ENCODE measurements around the gene SMG9.
A peak's percentile ranks its signal among the peaks of the same experiment; 100 is the strongest.
"Not testable (repeated sequence)": the region's sequence is repeated elsewhere in the genome, so short reads cannot be mapped to it uniquely, and the experiment has no call there.

The SMG9 gene

GRCh38 chr19:43768273-43769050 lies 13.7 kb upstream of the SMG9 start:
- Histone ChIP-seq H3K9me3 (ENCODE audit: control insufficient read depth in 2 of 2, low read length in 2 of 2) (no peaks in the 10 kb centered on the region), H3K27me3 (ENCODE audit: control insufficient read depth in 1 of 2, insufficient read depth in 2 of 2, low read length in 2 of 2) (peaks cover under 1 to 4% of the 10 kb centered on the region in 2 donors), H3K4me3 (ENCODE audit: low read length in 2 of 2) (no peak overlapping the region), H3K36me3 (ENCODE audit: control insufficient read depth in 2 of 2, insufficient read depth in 2 of 2, low read length in 2 of 2) (no peaks in the 10 kb centered on the region), H3K9ac (ENCODE audit: low read length in 2 of 2) (no peak overlapping the region), H3K27ac (ENCODE audit: low read length) (no peak overlapping the region), H3K4me1 (ENCODE audit: control insufficient read depth, insufficient read depth, low read length) (no peaks in the 10 kb centered on the region)

- Histone ChIP-seq H3K4me1 (ENCODE audit: control insufficient read depth, insufficient read depth, low read length) (no peaks in the 10 kb centered on the region), H3K27ac (ENCODE audit: low read length) (no peak overlapping the region), H3K4me3 (ENCODE audit: low read length in 2 of 2) (no peak overlapping the region), H3K27me3 (ENCODE audit: control insufficient read depth in 1 of 2, insufficient read depth in 2 of 2, low read length in 2 of 2) (peaks cover 0 to 4% of the 10 kb centered on the region in 2 donors), H3K9me3 (ENCODE audit: control insufficient read depth in 2 of 2, low read length in 2 of 2) (no peaks in the 10 kb centered on the region), H3K9ac (ENCODE audit: low read length in 2 of 2) (no peak overlapping the region), H3K36me3 (ENCODE audit: control insufficient read depth in 2 of 2, insufficient read depth in 2 of 2, low read length in 2 of 2) (no peaks in the 10 kb centered on the region)
These were observed 13.1 kb upstream of the SMG9 start for GRCh38 chr19:43767818-43768217.

DNA sequence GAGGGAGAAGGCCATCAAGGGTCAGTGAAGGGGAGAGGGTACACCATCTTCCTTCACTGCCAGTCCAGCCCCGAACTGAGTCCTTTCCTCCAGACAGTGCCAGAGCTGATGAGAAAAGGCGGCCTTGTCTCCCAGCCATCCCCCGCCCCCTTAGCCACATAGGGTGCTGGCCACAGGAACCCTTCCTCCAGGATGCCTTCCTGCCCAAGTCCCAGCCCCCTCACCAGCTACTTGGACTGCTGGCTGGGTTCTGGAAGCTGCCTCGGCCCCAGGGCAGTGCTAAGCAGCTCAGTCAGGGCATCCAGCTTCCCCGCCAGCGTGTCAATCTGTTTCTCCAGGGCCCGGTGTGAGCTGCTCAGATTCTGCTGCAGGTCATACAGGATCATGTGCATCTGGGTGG lies 12.6 kb upstream of the SMG9 start:
- H3K36me3 ChIP-seq (ENCODE audit: control insufficient read depth in 2 of 2, insufficient read depth in 2 of 2, low read length in 2 of 2): no peaks in the 10 kb centered on the region
- H3K4me3 ChIP-seq (ENCODE audit: low read length in 2 of 2): no peak overlapping the region
- no peak overlapping the region for H3K27ac ChIP-seq (ENCODE audit: low read length)
- H3K27me3 ChIP-seq (ENCODE audit: control insufficient read depth in 1 of 2, insufficient read depth in 2 of 2, low read length in 2 of 2): peaks cover 0 to 2% of the 10 kb centered on the region in 2 donors
- H3K4me1 ChIP-seq (ENCODE audit: control insufficient read depth, insufficient read depth, low read length): no peaks in the 10 kb centered on the region
- no peak overlapping the region for H3K9ac ChIP-seq (ENCODE audit: low read length in 2 of 2)
- no peaks in the 10 kb centered on the region for H3K9me3 ChIP-seq (ENCODE audit: control insufficient read depth in 2 of 2, low read length in 2 of 2)

GRCh38 chr19:43766755-43767043 lies 11.9 kb upstream of the SMG9 start:
- no peak overlapping the region for H3K9ac ChIP-seq (ENCODE audit: low read length in 2 of 2)
- no peak overlapping the region for H3K4me3 ChIP-seq (ENCODE audit: low read length in 2 of 2)
- no peaks in the 10 kb centered on the region for H3K36me3 ChIP-seq (ENCODE audit: control insufficient read depth in 2 of 2, insufficient read depth in 2 of 2, low read length in 2 of 2)
- H3K9me3 ChIP-seq (ENCODE audit: control insufficient read depth in 2 of 2, low read length in 2 of 2): no peaks in the 10 kb centered on the region
- no peaks in the 10 kb centered on the region for H3K4me1 ChIP-seq (ENCODE audit: control insufficient read depth, insufficient read depth, low read length)
- peaks cover 0 to 2% of the 10 kb centered on the region in 2 donors for H3K27me3 ChIP-seq (ENCODE audit: control insufficient read depth in 1 of 2, insufficient read depth in 2 of 2, low read length in 2 of 2)
- H3K27ac ChIP-seq (ENCODE audit: low read length): no peak overlapping the region

GRCh38 chr19:43765109-43765876 lies 10.5 kb upstream of the SMG9 start:
- H3K27me3 ChIP-seq (ENCODE audit: control insufficient read depth in 1 of 2, insufficient read depth in 2 of 2, low read length in 2 of 2): peaks cover 0 to 2% of the 10 kb centered on the region in 2 donors
- H3K27ac ChIP-seq (ENCODE audit: low read length): no peak overlapping the region
- no peak overlapping the region for H3K4me3 ChIP-seq (ENCODE audit: low read length in 2 of 2)
- no peak overlapping the region for H3K9ac ChIP-seq (ENCODE audit: low read length in 2 of 2)
- H3K4me1 ChIP-seq (ENCODE audit: control insufficient read depth, insufficient read depth, low read length): no peaks in the 10 kb centered on the region
- H3K9me3 ChIP-seq (ENCODE audit: control insufficient read depth in 2 of 2, low read length in 2 of 2): no peaks in the 10 kb centered on the region
- H3K36me3 ChIP-seq (ENCODE audit: control insufficient read depth in 2 of 2, insufficient read depth in 2 of 2, low read length in 2 of 2): no peaks in the 10 kb centered on the region

DNA sequence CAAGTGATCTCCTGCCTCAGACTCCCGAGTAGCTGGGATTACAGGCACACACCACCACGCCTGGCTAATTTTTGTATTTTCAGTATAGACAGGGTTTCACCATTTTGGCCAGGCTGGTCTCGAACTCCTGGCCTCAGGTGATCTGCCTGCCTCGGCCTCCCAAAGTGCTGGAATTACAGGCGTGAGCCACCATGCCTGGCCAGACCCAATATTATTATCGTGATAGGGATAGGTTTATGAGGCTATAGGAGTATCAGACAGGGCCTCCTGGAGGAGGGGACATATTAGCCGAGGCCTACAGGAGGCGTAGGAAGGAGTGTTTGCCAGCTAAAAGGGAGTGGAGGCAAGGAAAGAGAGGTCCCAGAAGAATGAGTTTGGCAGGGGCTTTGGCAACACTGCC lies 9.9 kb upstream of the SMG9 start:
- not testable (repeated sequence) for H3K4me3 ChIP-seq (ENCODE audit: low read length in 2 of 2); H3K36me3 ChIP-seq (ENCODE audit: control insufficient read depth in 2 of 2, insufficient read depth in 2 of 2, low read length in 2 of 2); H3K27ac ChIP-seq (ENCODE audit: low read length); H3K4me1 ChIP-seq (ENCODE audit: control insufficient read depth, insufficient read depth, low read length); H3K27me3 ChIP-seq (ENCODE audit: control insufficient read depth in 1 of 2, insufficient read depth in 2 of 2, low read length in 2 of 2); H3K9ac ChIP-seq (ENCODE audit: low read length in 2 of 2); H3K9me3 ChIP-seq (ENCODE audit: control insufficient read depth in 2 of 2, low read length in 2 of 2)

DNA sequence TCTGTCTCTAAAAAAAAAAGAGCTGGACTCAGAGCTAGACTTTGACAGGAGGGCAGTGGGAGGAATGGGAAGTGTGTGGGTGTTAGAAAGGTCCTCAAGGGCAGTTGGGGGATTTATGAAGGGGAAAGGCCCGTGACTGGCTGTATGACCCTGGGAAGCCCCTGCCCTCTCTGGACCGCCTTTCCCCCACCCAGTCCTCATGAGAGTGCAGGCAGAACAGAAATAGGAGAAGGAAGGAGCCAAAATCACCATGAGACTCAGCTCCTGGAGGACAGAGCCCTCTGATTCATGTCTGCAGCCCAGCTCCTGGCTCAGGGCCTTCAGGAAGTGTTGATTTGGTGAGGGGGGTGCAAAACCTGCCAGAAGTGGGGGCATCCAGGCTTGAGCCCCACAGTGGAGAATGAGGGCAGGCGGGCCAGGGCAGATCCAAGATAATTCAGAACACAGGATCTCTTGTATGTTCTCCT lies 8.7 kb upstream of the SMG9 start:
- Histone ChIP-seq H3K27ac (ENCODE audit: low read length) (no peak overlapping the region), H3K4me1 (ENCODE audit: control insufficient read depth, insufficient read depth, low read length) (no peaks in the 10 kb centered on the region), H3K36me3 (ENCODE audit: control insufficient read depth in 2 of 2, insufficient read depth in 2 of 2, low read length in 2 of 2) (no peaks in the 10 kb centered on the region), H3K9ac (ENCODE audit: low read length in 2 of 2) (no peak overlapping the region), H3K9me3 (ENCODE audit: control insufficient read depth in 2 of 2, low read length in 2 of 2) (no peaks in the 10 kb centered on the region), H3K4me3 (ENCODE audit: low read length in 2 of 2) (no peak overlapping the region), H3K27me3 (ENCODE audit: control insufficient read depth in 1 of 2, insufficient read depth in 2 of 2, low read length in 2 of 2) (no peaks in the 10 kb centered on the region)

GRCh38 chr19:43762814-43763213 lies 8.1 kb upstream of the SMG9 start:
- Histone ChIP-seq H3K9ac (ENCODE audit: low read length in 2 of 2) (no peak overlapping the region), H3K4me1 (ENCODE audit: control insufficient read depth, insufficient read depth, low read length) (no peaks in the 10 kb centered on the region), H3K36me3 (ENCODE audit: control insufficient read depth in 2 of 2, insufficient read depth in 2 of 2, low read length in 2 of 2) (no peaks in the 10 kb centered on the region), H3K4me3 (ENCODE audit: low read length in 2 of 2) (no peak overlapping the region), H3K27me3 (ENCODE audit: control insufficient read depth in 1 of 2, insufficient read depth in 2 of 2, low read length in 2 of 2) (no peaks in the 10 kb centered on the region), H3K9me3 (ENCODE audit: control insufficient read depth in 2 of 2, low read length in 2 of 2) (no peaks in the 10 kb centered on the region), H3K27ac (ENCODE audit: low read length) (no peak overlapping the region)

DNA sequence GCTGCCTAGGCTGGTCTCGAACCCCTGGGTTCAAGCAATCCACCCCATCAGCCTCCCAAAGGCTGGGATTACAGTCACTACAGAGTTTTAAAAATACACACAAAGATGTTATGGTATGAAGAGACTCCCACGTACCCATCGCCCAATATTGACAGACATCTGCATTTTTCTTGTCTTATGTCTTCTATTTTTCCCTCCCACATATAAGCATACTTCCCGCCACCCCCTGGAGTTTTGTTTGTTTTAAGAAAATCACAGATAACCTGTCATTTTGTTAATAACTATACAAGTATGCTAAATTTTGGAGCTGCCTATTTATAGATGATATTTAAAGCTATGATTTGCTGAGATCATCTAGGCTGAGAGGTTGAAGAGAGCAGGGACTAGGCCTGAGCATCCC lies 6.2 kb upstream of the SMG9 start:
- no peaks in the 10 kb centered on the region for H3K36me3 ChIP-seq (ENCODE audit: control insufficient read depth in 2 of 2, insufficient read depth in 2 of 2, low read length in 2 of 2)
- H3K9ac ChIP-seq (ENCODE audit: low read length in 2 of 2): no peak overlapping the region
- no peaks in the 10 kb centered on the region for H3K4me1 ChIP-seq (ENCODE audit: control insufficient read depth, insufficient read depth, low read length)
- H3K27me3 ChIP-seq (ENCODE audit: control insufficient read depth in 1 of 2, insufficient read depth in 2 of 2, low read length in 2 of 2): no peaks in the 10 kb centered on the region
- H3K27ac ChIP-seq (ENCODE audit: low read length): no peak overlapping the region
- no peak overlapping the region for H3K4me3 ChIP-seq (ENCODE audit: low read length in 2 of 2)
- H3K9me3 ChIP-seq (ENCODE audit: control insufficient read depth in 2 of 2, low read length in 2 of 2): no peaks in the 10 kb centered on the region

DNA sequence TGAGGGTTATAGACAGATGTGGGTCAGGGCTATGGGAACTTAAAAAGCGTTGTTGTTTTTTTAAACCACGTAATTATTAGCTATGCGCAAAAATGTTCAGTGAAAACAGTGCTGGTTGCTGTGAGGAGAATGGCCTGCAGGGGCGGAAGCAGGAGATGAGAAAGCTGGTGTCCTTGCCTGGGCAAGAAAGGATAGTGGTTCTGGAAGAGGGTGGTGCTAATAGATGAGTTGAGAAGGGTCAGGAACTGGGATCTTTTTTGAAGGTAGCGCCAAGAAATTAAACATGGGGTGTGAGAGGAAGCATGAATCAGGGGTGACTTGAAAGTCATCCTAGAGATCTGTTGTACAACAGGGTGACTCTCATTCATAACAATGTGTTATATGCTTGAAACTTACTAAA lies 4.8 kb upstream of the SMG9 start:
- Histone ChIP-seq H3K9ac (ENCODE audit: low read length in 2 of 2) (no peak overlapping the region), H3K36me3 (ENCODE audit: control insufficient read depth in 2 of 2, insufficient read depth in 2 of 2, low read length in 2 of 2) (no peaks in the 10 kb centered on the region), H3K9me3 (ENCODE audit: control insufficient read depth in 2 of 2, low read length in 2 of 2) (no peaks in the 10 kb centered on the region), H3K27ac (ENCODE audit: low read length) (no peak overlapping the region), H3K27me3 (ENCODE audit: control insufficient read depth in 1 of 2, insufficient read depth in 2 of 2, low read length in 2 of 2) (no peaks in the 10 kb centered on the region), H3K4me1 (ENCODE audit: control insufficient read depth, insufficient read depth, low read length) (peaks cover 5% of the 10 kb centered on the region), H3K4me3 (ENCODE audit: low read length in 2 of 2) (no peak overlapping the region)

DNA sequence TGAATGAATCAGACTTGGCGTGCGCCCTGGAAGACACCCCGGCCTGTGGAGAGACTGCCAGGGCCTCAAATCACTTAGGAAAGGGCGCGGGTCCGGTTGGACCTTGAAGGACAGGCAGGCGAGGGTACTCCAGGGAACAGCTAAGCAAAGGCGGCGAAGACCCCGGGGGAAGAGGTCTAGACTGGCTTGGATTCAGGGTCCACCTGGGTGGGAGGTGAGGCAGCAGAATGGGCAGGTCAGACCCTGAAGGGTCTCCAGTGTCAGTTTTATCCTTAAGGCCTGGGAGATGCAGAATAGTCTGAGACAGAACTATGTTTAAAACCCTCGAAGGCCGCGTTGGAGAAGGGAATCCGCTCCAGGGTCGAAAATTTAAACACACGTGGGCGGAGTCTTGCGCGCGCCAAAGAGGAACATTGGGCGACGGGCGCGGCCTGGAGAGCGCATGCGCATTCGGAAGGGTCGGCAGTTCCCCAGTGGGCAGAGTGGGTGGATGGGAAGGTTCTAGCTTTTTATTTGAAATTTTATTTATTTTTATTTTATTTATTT lies 567 bp upstream of the SMG9 start:
- H3K4me1 ChIP-seq (ENCODE audit: control insufficient read depth, insufficient read depth, low read length): peaks cover 18% of the 10 kb centered on the region
- H3K27ac ChIP-seq (ENCODE audit: low read length): peak overlapping the region; percentile 96
- no peaks in the 10 kb centered on the region for H3K27me3 ChIP-seq (ENCODE audit: control insufficient read depth in 1 of 2, insufficient read depth in 2 of 2, low read length in 2 of 2)
- H3K9ac ChIP-seq (ENCODE audit: low read length in 2 of 2): peak overlapping the region; percentile 60 to 87
- no peaks in the 10 kb centered on the region for H3K9me3 ChIP-seq (ENCODE audit: control insufficient read depth in 2 of 2, low read length in 2 of 2)
- H3K4me3 ChIP-seq (ENCODE audit: low read length in 2 of 2): peak overlapping the region; percentile 78 to 90
- peaks cover 1 to 8% of the 10 kb centered on the region in 2 donors for H3K36me3 ChIP-seq (ENCODE audit: control insufficient read depth in 2 of 2, insufficient read depth in 2 of 2, low read length in 2 of 2)
